ENCODE data around the gene PALM2AKAP2. TPM values are rescaled to one million over a fixed set of nuclear protein-coding genes. Genes with fewer than 3 reads are reported as not detected.

Gene PALM2AKAP2
- total RNA-seq, 6 experiments from 2014 or later = 26.4 to 50.3 (median 32.2) TPM

GRCh38 chr9:109771796-109772531 is 8.0 kb upstream of the PALM2AKAP2 start:
- TF ChIP-seq CTCF (IDR thresholded peaks at IDR 0.05) (no peak), POLR2A (IDR thresholded peaks at IDR 0.05) (no peak)
- Histone ChIP-seq H3K9me3 (no peaks in the 10 kb centered on the region), H3K27ac (no peak overlapping the region), H3K4me1 (no peaks in the 10 kb centered on the region), H3K27me3 (no peaks in the 10 kb centered on the region), H3K4me3 (no peak overlapping the region), H3K36me3 (no peaks in the 10 kb centered on the region)
- intact Hi-C loops (cut with DNase I) = no loop called here
- 43% methylated on average over 3 of the region's 8 CpGs for whole genome bisulfite sequencing (ENCODE audit: insufficient coverage, low coverage, low lambda C conversion rate, missing lambda C conversion rate)
- DNase-seq (no peak), ATAC-seq (no peak)

GRCh38 chr9:109775516-109775915 is 4.5 kb upstream of the PALM2AKAP2 start:
- Histone ChIP-seq H3K4me1 (peaks cover 0 to 5% (median 0%) of the 10 kb centered on the region in 4 donors), H3K27me3 (no peaks in the 10 kb centered on the region), H3K36me3 (no peaks in the 10 kb centered on the region), H3K9me3 (no peaks in the 10 kb centered on the region), H3K27ac (no peak overlapping the region), H3K4me3 (no peak overlapping the region)
- no peak for ATAC-seq
- TF ChIP-seq POLR2A (IDR thresholded peaks at IDR 0.05) = no peak
- no peak for TF ChIP-seq CTCF (IDR thresholded peaks at IDR 0.05)
- intact Hi-C loops (cut with DNase I) = no loop called here
- WGBS (ENCODE audit: insufficient coverage, low coverage, low lambda C conversion rate, missing lambda C conversion rate) = 61% methylated on average over 3 of the region's 3 CpGs
- DNase-seq = no peak

GRCh38 chr9:109776391-109776790 is 3.6 kb upstream of the PALM2AKAP2 start:
- Histone ChIP-seq H3K36me3 (no peaks in the 10 kb centered on the region), H3K4me3 (no peak overlapping the region), H3K4me1 (peaks cover 0 to 5% (median 0%) of the 10 kb centered on the region in 4 donors), H3K9me3 (no peaks in the 10 kb centered on the region), H3K27me3 (no peaks in the 10 kb centered on the region), H3K27ac (no peak overlapping the region)
- 67% methylated on average over 2 of the region's 2 CpGs for WGBS (ENCODE audit: insufficient coverage, low coverage, low lambda C conversion rate, missing lambda C conversion rate)
- no peak for ATAC-seq
- TF ChIP-seq CTCF (IDR thresholded peaks at IDR 0.05) (no peak), POLR2A (IDR thresholded peaks at IDR 0.05) (no peak)
- DNase-seq = no peak
- intact Hi-C loops (cut with DNase I) = no loop called here

GRCh38 chr9:109780453-109781033 is 545 bp downstream of the PALM2AKAP2 start:
- no peaks in the 10 kb centered on the region for H3K36me3 ChIP-seq
- peaks cover 0 to 10% (median 0%) of the 10 kb centered on the region in 4 donors for H3K4me1 ChIP-seq
- DNase-seq (peak; percentile 40 to 64 (median 62)), ATAC-seq (peak; percentile 59 to 74 (median 64))
- intact Hi-C loops (cut with DNase I) = no loop called here
- H3K4me3 ChIP-seq = peak overlapping the region; percentile 77 to 86 (median 81)
- 3% methylated on average over 15 of the region's 16 CpGs for WGBS (ENCODE audit: insufficient coverage, low coverage, low lambda C conversion rate, missing lambda C conversion rate)
- H3K9me3 ChIP-seq = no peaks in the 10 kb centered on the region
- no peaks in the 10 kb centered on the region for H3K27me3 ChIP-seq
- TF ChIP-seq CTCF (IDR thresholded peaks at IDR 0.05) (no peak), POLR2A (IDR thresholded peaks at IDR 0.05) (peak; percentile 62)
- H3K27ac ChIP-seq = peak overlapping the region; percentile 90 to 95 (median 94)
